ENCODE results near the gene RARRES2.

RARRES2 gene

GRCh38 chr7:150370612-150371071 is 29.2 kb upstream of the RARRES2 start:
- Histone ChIP-seq H3K27me3 (replicated peaks; ENCODE audit: control insufficient read depth, insufficient read depth, low read length, poor library complexity, severe bottlenecking) (no peaks in the 10 kb centered on the region), H3K4me1 (ENCODE audit: control insufficient read depth, insufficient read depth, low read length, poor library complexity, severe bottlenecking) (peaks cover 21% of the 10 kb centered on the region), H3K36me3 (ENCODE audit: control insufficient read depth, insufficient read depth, low read length) (peaks cover 15% of the 10 kb centered on the region), H3K9me3 (ENCODE audit: control insufficient read depth, low read length) (no peaks in the 10 kb centered on the region), H3K27ac (ENCODE audit: insufficient read depth, low read length, poor library complexity, severe bottlenecking) (peak overlapping the region; percentile 20), H3K4me3 (ENCODE audit: insufficient read depth, low read depth, low read length, poor library complexity, severe bottlenecking) (no peak overlapping the region)
- DNase-seq: no peak

GRCh38 chr7:150369748-150370501 is 28.5 kb upstream of the RARRES2 start:
- Histone ChIP-seq H3K4me3 (ENCODE audit: insufficient read depth, low read depth, low read length, poor library complexity, severe bottlenecking) (peak overlapping the region; percentile 92), H3K9me3 (ENCODE audit: control insufficient read depth, low read length) (no peaks in the 10 kb centered on the region), H3K36me3 (ENCODE audit: control insufficient read depth, insufficient read depth, low read length) (peaks cover 15% of the 10 kb centered on the region), H3K27ac (ENCODE audit: insufficient read depth, low read length, poor library complexity, severe bottlenecking) (peak overlapping the region; percentile 79), H3K27me3 (replicated peaks; ENCODE audit: control insufficient read depth, insufficient read depth, low read length, poor library complexity, severe bottlenecking) (no peaks in the 10 kb centered on the region), H3K4me1 (ENCODE audit: control insufficient read depth, insufficient read depth, low read length, poor library complexity, severe bottlenecking) (peaks cover 20% of the 10 kb centered on the region)
- no peak for DNase-seq

GRCh38 chr7:150368884-150369747 is 27.7 kb upstream of the RARRES2 start:
- Histone ChIP-seq H3K27me3 (replicated peaks; ENCODE audit: control insufficient read depth, insufficient read depth, low read length, poor library complexity, severe bottlenecking) (no peaks in the 10 kb centered on the region), H3K36me3 (ENCODE audit: control insufficient read depth, insufficient read depth, low read length) (peaks cover 15% of the 10 kb centered on the region), H3K9me3 (ENCODE audit: control insufficient read depth, low read length) (no peaks in the 10 kb centered on the region), H3K4me1 (ENCODE audit: control insufficient read depth, insufficient read depth, low read length, poor library complexity, severe bottlenecking) (peaks cover 20% of the 10 kb centered on the region), H3K27ac (ENCODE audit: insufficient read depth, low read length, poor library complexity, severe bottlenecking) (peak overlapping the region; percentile 79), H3K4me3 (ENCODE audit: insufficient read depth, low read depth, low read length, poor library complexity, severe bottlenecking) (peak overlapping the region; percentile 92)
- DNase-seq: peak; percentile 36 to 47 (median 40)

GRCh38 chr7:150368096-150368883 is 26.9 kb upstream of the RARRES2 start, which contains the start of gene REPIN1:
REPIN1 (plus strand) TSS chr7:150368822; CDS start chr7:150369712, 890 bp downstream.
- Histone ChIP-seq H3K9me3 (ENCODE audit: control insufficient read depth, low read length) (no peaks in the 10 kb centered on the region), H3K36me3 (ENCODE audit: control insufficient read depth, insufficient read depth, low read length) (peaks cover 9% of the 10 kb centered on the region), H3K27ac (ENCODE audit: insufficient read depth, low read length, poor library complexity, severe bottlenecking) (peak within 1 kb of the TSS; percentile 79), H3K4me3 (ENCODE audit: insufficient read depth, low read depth, low read length, poor library complexity, severe bottlenecking) (peak within 1 kb of the TSS; percentile 92), H3K27me3 (replicated peaks; ENCODE audit: control insufficient read depth, insufficient read depth, low read length, poor library complexity, severe bottlenecking) (no peaks in the 10 kb centered on the region), H3K4me1 (ENCODE audit: control insufficient read depth, insufficient read depth, low read length, poor library complexity, severe bottlenecking) (peaks cover 20% of the 10 kb centered on the region)
- peak; percentile 66 to 84 (median 80) for DNase-seq

- Histone ChIP-seq H3K4me1 (ENCODE audit: control insufficient read depth, insufficient read depth, low read length, poor library complexity, severe bottlenecking) (peaks cover 20% of the 10 kb centered on the region), H3K4me3 (ENCODE audit: insufficient read depth, low read depth, low read length, poor library complexity, severe bottlenecking) (peak overlapping the region; percentile 92), H3K27me3 (replicated peaks; ENCODE audit: control insufficient read depth, insufficient read depth, low read length, poor library complexity, severe bottlenecking) (no peaks in the 10 kb centered on the region), H3K36me3 (ENCODE audit: control insufficient read depth, insufficient read depth, low read length) (peaks cover 8% of the 10 kb centered on the region), H3K9me3 (ENCODE audit: control insufficient read depth, low read length) (no peaks in the 10 kb centered on the region), H3K27ac (ENCODE audit: insufficient read depth, low read length, poor library complexity, severe bottlenecking) (no peak overlapping the region)
- no peak for DNase-seq
Observed at GRCh38 chr7:150367677-150368095, 26.3 kb upstream of the RARRES2 start.

- Histone ChIP-seq H3K4me3 (ENCODE audit: insufficient read depth, low read depth, low read length, poor library complexity, severe bottlenecking) (no peak overlapping the region), H3K27me3 (replicated peaks; ENCODE audit: control insufficient read depth, insufficient read depth, low read length, poor library complexity, severe bottlenecking) (no peaks in the 10 kb centered on the region), H3K27ac (ENCODE audit: insufficient read depth, low read length, poor library complexity, severe bottlenecking) (no peak overlapping the region), H3K9me3 (ENCODE audit: control insufficient read depth, low read length) (no peaks in the 10 kb centered on the region), H3K36me3 (ENCODE audit: control insufficient read depth, insufficient read depth, low read length) (no peaks in the 10 kb centered on the region), H3K4me1 (ENCODE audit: control insufficient read depth, insufficient read depth, low read length, poor library complexity, severe bottlenecking) (peaks cover 20% of the 10 kb centered on the region)
- no peak for DNase-seq
Observed at GRCh38 chr7:150365673-150366398, 24.4 kb upstream of the RARRES2 start.

GRCh38 chr7:150365194-150365593 is 23.8 kb upstream of the RARRES2 start:
- Histone ChIP-seq H3K36me3 (ENCODE audit: control insufficient read depth, insufficient read depth, low read length) (no peaks in the 10 kb centered on the region), H3K4me3 (ENCODE audit: insufficient read depth, low read depth, low read length, poor library complexity, severe bottlenecking) (no peak overlapping the region), H3K27ac (ENCODE audit: insufficient read depth, low read length, poor library complexity, severe bottlenecking) (no peak overlapping the region), H3K9me3 (ENCODE audit: control insufficient read depth, low read length) (no peaks in the 10 kb centered on the region), H3K4me1 (ENCODE audit: control insufficient read depth, insufficient read depth, low read length, poor library complexity, severe bottlenecking) (peaks cover 17% of the 10 kb centered on the region), H3K27me3 (replicated peaks; ENCODE audit: control insufficient read depth, insufficient read depth, low read length, poor library complexity, severe bottlenecking) (no peaks in the 10 kb centered on the region)
- DNase-seq: no peak

GRCh38 chr7:150363872-150364271 is 22.4 kb upstream of the RARRES2 start:
- H3K4me3 ChIP-seq (ENCODE audit: insufficient read depth, low read depth, low read length, poor library complexity, severe bottlenecking): no peak overlapping the region
- no peak for DNase-seq
- H3K36me3 ChIP-seq (ENCODE audit: control insufficient read depth, insufficient read depth, low read length): no peaks in the 10 kb centered on the region
- H3K9me3 ChIP-seq (ENCODE audit: control insufficient read depth, low read length): no peaks in the 10 kb centered on the region
- peaks cover 8% of the 10 kb centered on the region for H3K4me1 ChIP-seq (ENCODE audit: control insufficient read depth, insufficient read depth, low read length, poor library complexity, severe bottlenecking)
- H3K27me3 ChIP-seq (replicated peaks; ENCODE audit: control insufficient read depth, insufficient read depth, low read length, poor library complexity, severe bottlenecking): no peaks in the 10 kb centered on the region
- no peak overlapping the region for H3K27ac ChIP-seq (ENCODE audit: insufficient read depth, low read length, poor library complexity, severe bottlenecking)

- no peak for DNase-seq
- Histone ChIP-seq H3K36me3 (ENCODE audit: control insufficient read depth, insufficient read depth, low read length) (no peaks in the 10 kb centered on the region), H3K4me1 (ENCODE audit: control insufficient read depth, insufficient read depth, low read length, poor library complexity, severe bottlenecking) (peaks cover 8% of the 10 kb centered on the region), H3K4me3 (ENCODE audit: insufficient read depth, low read depth, low read length, poor library complexity, severe bottlenecking) (no peak overlapping the region), H3K9me3 (ENCODE audit: control insufficient read depth, low read length) (no peaks in the 10 kb centered on the region), H3K27ac (ENCODE audit: insufficient read depth, low read length, poor library complexity, severe bottlenecking) (no peak overlapping the region), H3K27me3 (replicated peaks; ENCODE audit: control insufficient read depth, insufficient read depth, low read length, poor library complexity, severe bottlenecking) (no peaks in the 10 kb centered on the region)
Observed at GRCh38 chr7:150363370-150363769, 21.9 kb upstream of the RARRES2 start.

Measured in effector memory CD4-positive, alpha-beta T cell (primary cell).